Hematopoietic multipotent progenitor cell treated with erythropoietin and hydrocortisone succinate and interleukin-3 and kit ligand, for 6 days (in vitro differentiated cells): ENCODE results near the gene LIF.

ENCODE experiments used
- DNase-seq: peaks from one replicate; pipeline ENCODE4 v3.0.0-alpha.2; 2015

LIF gene

GRCh38 chr22:30262917-30263741, 16.6 kb upstream of the LIF start:
- DNase-seq: peak; percentile 87

- DNase-seq: no peak
Observed at GRCh38 chr22:30262112-30262511, 15.6 kb upstream of the LIF start.

- DNase-seq: no peak
Observed at GRCh38 chr22:30261134-30261533, 14.6 kb upstream of the LIF start.

GRCh38 chr22:30260682-30261081, 14.1 kb upstream of the LIF start:
- DNase-seq: no peak

GRCh38 chr22:30260276-30260675, 13.7 kb upstream of the LIF start:
- no peak for DNase-seq

GRCh38 chr22:30254314-30254713, 7.8 kb upstream of the LIF start:
- no peak for DNase-seq

- DNase-seq: no peak
Observed at GRCh38 chr22:30253205-30253852, 6.8 kb upstream of the LIF start.

GRCh38 chr22:30252411-30253204, 6.0 kb upstream of the LIF start:
- DNase-seq: no peak

GRCh38 chr22:30251711-30252110, 5.2 kb upstream of the LIF start:
- DNase-seq: no peak

- no peak for DNase-seq
Observed at GRCh38 chr22:30250661-30251267, 4.2 kb upstream of the LIF start.

GRCh38 chr22:30250039-30250565, 3.5 kb upstream of the LIF start:
- DNase-seq: no peak

GRCh38 chr22:30249049-30250038, 2.8 kb upstream of the LIF start:
- no peak for DNase-seq

GRCh38 chr22:30248484-30248883, 1.9 kb upstream of the LIF start:
- DNase-seq: no peak

- peak; percentile 48 for DNase-seq
Observed at GRCh38 chr22:30247974-30248373, 1.4 kb upstream of the LIF start.

- DNase-seq: no peak
Observed at GRCh38 chr22:30247561-30247960, 1.0 kb upstream of the LIF start.

GRCh38 chr22:30246814-30247376, 336 bp upstream of the LIF start:
- no peak for DNase-seq

GRCh38 chr22:30245181-30245984, 1.2 kb downstream of the LIF start:
- DNase-seq: no peak

GRCh38 chr22:30244641-30245040, 1.9 kb downstream of the LIF start:
- DNase-seq: no peak

GRCh38 chr22:30244066-30244465, 2.5 kb downstream of the LIF start:
- DNase-seq: no peak

- DNase-seq: no peak
Observed at GRCh38 chr22:30243661-30244060, 2.9 kb downstream of the LIF start.
